ENCODE results near the gene SOX6. TPM values are rescaled to one million over a fixed set of nuclear protein-coding genes. Genes with fewer than 3 reads are reported as not detected.
"Not testable (repeated sequence)": the region's sequence is repeated elsewhere in the genome, so short reads cannot be mapped to it uniquely, and the experiment has no call there.

The SOX6 gene
- total RNA-seq, 4 donors from 2014 or later: 1.6 to 22.7 (median 6.9) TPM

DNA sequence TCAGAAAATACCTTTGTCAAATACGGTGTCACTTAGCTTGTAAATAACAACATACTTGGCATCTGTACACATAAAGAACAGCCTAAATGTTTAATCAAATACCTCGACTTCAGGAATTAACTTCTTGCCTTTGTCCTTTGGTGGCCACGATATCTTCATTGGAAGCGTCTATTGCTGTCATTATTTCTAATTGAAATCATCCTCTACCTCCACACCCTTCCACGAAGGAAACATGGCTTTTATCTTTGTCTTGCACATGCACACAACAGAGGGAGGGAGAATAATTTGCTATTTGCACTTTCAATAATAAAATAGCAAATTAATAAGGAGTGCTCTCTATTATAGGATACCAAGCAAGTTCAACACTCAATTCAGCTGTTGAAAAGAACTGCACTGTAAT, 25.8 kb upstream of the SOX6 start:
- H3K4me1 ChIP-seq: no peaks in the 10 kb centered on the region
- in situ Hi-C loops (cut with MboI; ENCODE audit: low pct_ligation_motif_present in 1 of 4, low pct_unique_long_range_greater_than_20kb in 1 of 4, low sequenced_read_pairs in 3 of 4) (no loop called here), intact Hi-C loops (cut with DNase I; ENCODE audit: low total_unique reads) (no loop called here)
- no peak overlapping the region for H3K4me3 ChIP-seq
- no peaks in the 10 kb centered on the region for H3K9me3 ChIP-seq
- no peak for DNase-seq
- H3K36me3 ChIP-seq: no peaks in the 10 kb centered on the region
- WGBS, 2 donors (ENCODE audit: low coverage in 1 of 2): 72 to 77% methylated on average over 5 of the region's 5 CpGs
- TF ChIP-seq, protein P1, sequence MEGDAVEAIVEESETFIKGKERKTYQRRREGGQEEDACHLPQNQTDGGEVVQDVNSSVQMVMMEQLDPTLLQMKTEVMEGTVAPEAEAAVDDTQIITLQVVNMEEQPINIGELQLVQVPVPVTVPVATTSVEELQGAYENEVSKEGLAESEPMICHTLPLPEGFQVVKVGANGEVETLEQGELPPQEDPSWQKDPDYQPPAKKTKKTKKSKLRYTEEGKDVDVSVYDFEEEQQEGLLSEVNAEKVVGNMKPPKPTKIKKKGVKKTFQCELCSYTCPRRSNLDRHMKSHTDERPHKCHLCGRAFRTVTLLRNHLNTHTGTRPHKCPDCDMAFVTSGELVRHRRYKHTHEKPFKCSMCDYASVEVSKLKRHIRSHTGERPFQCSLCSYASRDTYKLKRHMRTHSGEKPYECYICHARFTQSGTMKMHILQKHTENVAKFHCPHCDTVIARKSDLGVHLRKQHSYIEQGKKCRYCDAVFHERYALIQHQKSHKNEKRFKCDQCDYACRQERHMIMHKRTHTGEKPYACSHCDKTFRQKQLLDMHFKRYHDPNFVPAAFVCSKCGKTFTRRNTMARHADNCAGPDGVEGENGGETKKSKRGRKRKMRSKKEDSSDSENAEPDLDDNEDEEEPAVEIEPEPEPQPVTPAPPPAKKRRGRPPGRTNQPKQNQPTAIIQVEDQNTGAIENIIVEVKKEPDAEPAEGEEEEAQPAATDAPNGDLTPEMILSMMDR (IDR thresholded peaks at IDR 0.05): no peak
- TF ChIP-seq EP300 (IDR thresholded peaks at IDR 0.05; ENCODE audit: low read depth) (no peak), POLR2AphosphoS5 (IDR thresholded peaks at IDR 0.05) (no peak), POLR2A (IDR thresholded peaks at IDR 0.05) (no peak)
- no peak overlapping the region for H3K27ac ChIP-seq
- H3K27me3 ChIP-seq: no peaks in the 10 kb centered on the region

DNA sequence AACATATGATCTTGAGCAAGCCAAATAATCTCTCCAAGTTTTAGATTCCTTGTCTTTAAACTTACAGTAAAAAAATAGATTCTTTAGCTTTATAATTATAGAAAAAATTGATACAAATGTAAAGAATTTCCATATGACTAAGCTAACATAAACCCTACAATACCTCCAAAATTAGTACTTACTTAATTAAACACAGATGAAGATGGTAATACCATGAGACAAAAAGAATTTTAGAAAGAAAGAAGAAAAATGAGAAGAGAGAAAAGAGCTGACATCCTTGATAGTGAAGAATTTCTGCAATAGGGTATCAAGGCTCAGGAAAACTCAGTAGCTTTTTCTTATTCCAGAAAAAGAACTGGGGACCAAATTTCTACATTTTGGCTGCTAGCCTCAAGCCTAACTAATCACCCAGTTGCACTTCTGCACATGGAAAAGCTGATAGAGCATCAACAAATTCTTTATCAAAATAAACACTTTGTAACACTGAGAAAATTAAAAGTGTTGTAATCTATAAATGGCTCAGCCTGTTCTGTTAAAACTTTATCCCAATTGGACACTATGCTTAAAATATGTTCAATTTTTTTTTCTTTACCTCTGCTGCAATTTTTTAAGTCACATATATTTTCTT, 24.7 kb upstream of the SOX6 start:
- Histone ChIP-seq H3K4me1 (no peaks in the 10 kb centered on the region), H3K27ac (no peak overlapping the region), H3K27me3 (no peaks in the 10 kb centered on the region), H3K36me3 (no peaks in the 10 kb centered on the region), H3K9me3 (no peaks in the 10 kb centered on the region), H3K4me3 (no peak overlapping the region)
- in situ Hi-C loops (cut with MboI; ENCODE audit: low pct_ligation_motif_present in 1 of 4, low pct_unique_long_range_greater_than_20kb in 1 of 4, low sequenced_read_pairs in 3 of 4): no loop called here
- TF ChIP-seq EP300 (IDR thresholded peaks at IDR 0.05; ENCODE audit: low read depth) (no peak), POLR2AphosphoS5 (IDR thresholded peaks at IDR 0.05) (no peak), POLR2A (IDR thresholded peaks at IDR 0.05) (no peak)
- TF ChIP-seq, protein P1 (IDR thresholded peaks at IDR 0.05): no peak
- intact Hi-C loops (cut with DNase I; ENCODE audit: low total_unique reads): no loop called here
- no peak for DNase-seq

DNA sequence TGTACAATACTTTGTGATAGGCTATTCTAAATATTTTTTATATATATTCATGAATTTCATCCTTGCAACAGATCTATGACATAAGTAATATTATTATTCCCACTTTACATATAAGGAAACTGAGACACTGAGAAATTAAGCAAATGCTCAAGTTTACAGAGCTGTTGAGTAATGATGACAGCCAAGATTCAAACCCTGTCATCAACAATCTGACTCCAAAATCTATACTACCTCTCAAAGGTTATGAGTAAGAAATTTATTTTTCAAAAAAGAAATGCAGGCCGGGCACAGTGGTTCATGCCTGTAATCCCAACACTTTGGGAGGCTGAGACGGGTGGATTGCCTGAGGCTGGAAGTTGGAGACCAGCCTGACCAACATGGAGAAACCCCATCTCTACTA, 22.6 kb upstream of the SOX6 start:
- intact Hi-C loops (cut with DNase I; ENCODE audit: low total_unique reads) (no loop called here), in situ Hi-C loops (cut with MboI; ENCODE audit: low pct_ligation_motif_present in 1 of 4, low pct_unique_long_range_greater_than_20kb in 1 of 4, low sequenced_read_pairs in 3 of 4) (no loop called here)
- Histone ChIP-seq H3K27me3 (no peaks in the 10 kb centered on the region), H3K36me3 (no peaks in the 10 kb centered on the region), H3K27ac (no peak overlapping the region), H3K4me1 (no peaks in the 10 kb centered on the region), H3K9me3 (no peaks in the 10 kb centered on the region), H3K4me3 (no peak overlapping the region)
- no peak for DNase-seq
- TF ChIP-seq EP300 (IDR thresholded peaks at IDR 0.05; ENCODE audit: low read depth): no peak
- TF ChIP-seq, protein P1 (IDR thresholded peaks at IDR 0.05): no peak
- no peak for TF ChIP-seq POLR2AphosphoS5 (IDR thresholded peaks at IDR 0.05)
- TF ChIP-seq POLR2A (IDR thresholded peaks at IDR 0.05): no peak
- WGBS, 2 donors (ENCODE audit: low coverage in 1 of 2): 87% methylated on average over 2 of the region's 2 CpGs; no CpG with 5 or more reads in 1 of the 2 donors

DNA sequence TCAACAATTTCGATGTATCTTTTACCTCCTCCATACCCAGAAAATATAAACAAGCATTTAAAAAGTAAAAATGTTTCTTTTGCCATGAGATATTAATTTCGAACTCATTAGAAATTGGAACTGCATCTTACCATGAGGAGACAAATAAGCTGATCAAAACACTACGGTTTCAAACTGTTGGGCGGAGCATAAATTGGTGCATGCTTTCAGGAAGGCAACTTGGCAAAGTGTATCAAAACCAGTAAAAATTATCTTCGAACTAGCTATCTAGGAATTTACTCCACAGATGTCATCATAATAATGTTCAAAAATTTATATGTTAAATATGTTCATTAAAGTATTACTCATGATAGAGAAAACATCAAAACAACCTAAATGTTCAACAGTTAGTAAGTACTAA, 21.4 kb upstream of the SOX6 start:
- H3K36me3 ChIP-seq: no peaks in the 10 kb centered on the region
- intact Hi-C loops (cut with DNase I; ENCODE audit: low total_unique reads): no loop called here
- no peak for DNase-seq
- no peaks in the 10 kb centered on the region for H3K9me3 ChIP-seq
- in situ Hi-C loops (cut with MboI; ENCODE audit: low pct_ligation_motif_present in 1 of 4, low pct_unique_long_range_greater_than_20kb in 1 of 4, low sequenced_read_pairs in 3 of 4): no loop called here
- 80 to 83% methylated on average over 5 of the region's 5 CpGs for WGBS, 2 donors (ENCODE audit: low coverage in 1 of 2)
- H3K27ac ChIP-seq: no peak overlapping the region
- TF ChIP-seq POLR2A (IDR thresholded peaks at IDR 0.05) (no peak), POLR2AphosphoS5 (IDR thresholded peaks at IDR 0.05) (no peak), EP300 (IDR thresholded peaks at IDR 0.05; ENCODE audit: low read depth) (no peak)
- TF ChIP-seq, protein P1 (IDR thresholded peaks at IDR 0.05): no peak
- H3K4me1 ChIP-seq: no peaks in the 10 kb centered on the region
- H3K4me3 ChIP-seq: no peak overlapping the region
- H3K27me3 ChIP-seq: no peaks in the 10 kb centered on the region

DNA sequence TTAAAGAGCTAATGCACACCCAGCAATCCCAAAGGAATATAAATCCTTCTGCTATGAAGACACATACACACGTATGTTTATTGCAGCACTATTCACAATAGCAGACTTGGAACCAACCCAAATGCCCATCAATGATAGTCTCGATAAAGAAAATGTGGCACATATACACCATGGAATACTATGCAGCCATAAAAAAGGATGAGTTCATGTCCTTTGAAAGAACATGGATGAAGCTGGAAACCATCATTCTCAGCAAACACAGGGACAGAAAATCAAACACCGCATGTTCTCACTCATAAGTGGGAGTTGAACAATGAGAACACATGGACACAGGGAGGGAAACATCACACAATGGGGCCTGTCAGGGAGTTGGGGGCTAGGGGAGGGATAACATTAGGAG, 19.3 kb upstream of the SOX6 start:
- H3K27ac ChIP-seq; H3K4me1 ChIP-seq; intact Hi-C loops (cut with DNase I; ENCODE audit: low total_unique reads); H3K4me3 ChIP-seq; H3K36me3 ChIP-seq; H3K27me3 ChIP-seq; in situ Hi-C loops (cut with MboI; ENCODE audit: low pct_ligation_motif_present in 1 of 4, low pct_unique_long_range_greater_than_20kb in 1 of 4, low sequenced_read_pairs in 3 of 4); H3K9me3 ChIP-seq; DNase-seq: not testable (repeated sequence)
- WGBS, 2 donors (ENCODE audit: low coverage in 1 of 2): 86 to 90% methylated on average over 3 of the region's 3 CpGs
